Right lobe of liver (tissue), 6 donors: ENCODE measurements around the gene PLXND1. TPM values are rescaled to one million over a fixed set of nuclear protein-coding genes. Genes with fewer than 3 reads are reported as not detected.

Source experiments
- ATAC-seq, 4 donors: fragments of 200-7000 bp; cut with Tn5 transposase; one replicate each; pipeline ENCODE4 v1.9.1; 2020; ENCODE audit warnings: mild to moderate bottlenecking in 4 of 4, moderate library complexity in 4 of 4
- DNase-seq, 3 donors: peaks; one replicate each; pipeline ENCODE4 v3.0.0-alpha.2; 2020
- H3K27ac ChIP-seq, 3 donors: fragments of 200-600 bp; one replicate each; pipeline ENCODE4 v1.8.0; 2022
- H3K27me3 ChIP-seq, 2 donors: fragments of 200-600 bp; one replicate each; pipeline ENCODE4 v1.8.0; 2022
- H3K36me3 ChIP-seq, 4 donors: fragments of 200-600 bp; sonication (generic) in 1 of 4; one replicate each; pipeline versions ENCODE4 v1.5.1 to v1.8.0; 2017 to 2022; ENCODE audit warnings: control low read depth in 1 of 4
- H3K4me1 ChIP-seq, 4 donors: fragments of 200-600 bp; sonication (generic) in 1 of 4; one replicate each; pipeline versions ENCODE4 v1.5.1 to v1.8.0; 2017 to 2022; ENCODE audit warnings: control low read depth in 1 of 4
- H3K4me3 ChIP-seq, 3 donors: fragments of 200-600 bp; one replicate each; pipeline ENCODE4 v1.8.0; 2022
- H3K9me3 ChIP-seq, 4 donors: fragments of 200-600 bp; sonication (generic) in 1 of 4; one replicate each; pipeline versions ENCODE4 v1.5.1 to v1.8.0; 2017 to 2022; ENCODE audit warnings: control low read depth in 1 of 4
- CTCF ChIP-seq, 4 donors: fragments of 200-600 bp in 3 of 4; fragments of 450-650 bp in 1 of 4; IDR thresholded peaks; one replicate each; pipeline versions ENCODE4 v1.5.1 to v1.8.0; 2016 to 2022; ENCODE audit warnings: antibody characterized with exemption in 4 of 4, mild to moderate bottlenecking in 2 of 4
- POLR2A ChIP-seq: fragments of 450-650 bp; IDR thresholded peaks from one replicate; pipeline ENCODE4 v1.6.1; 2017; ENCODE audit warnings: antibody characterized with exemption, mild to moderate bottlenecking
- WGBS: methylation state at CpG from one replicate; pipeline ENCODE4 v1.1.6; 2018; ENCODE audit warnings: low coverage, low lambda C conversion rate; ENCODE audit not compliant: insufficient coverage; ENCODE audit errors: missing lambda C conversion rate; 5-methylcytosine and 5-hydroxymethylcytosine counted together
- intact Hi-C, 2 donors: fragments of 100-400 bp; cut with DNase I; formaldehyde crosslinking; loops; one replicate each; pipeline versions ENCODE4 v1.11.2 to v1.14.1; 2022
- total RNA-seq, 6 experiments: library from RNA; depleted of rRNA in 2 of 6; stranded (reverse); fragments of >200 nt in 2 of 6; fragmentation: NEBNext Ultra II Directional in 3 of 6; extraction: Animal tissue kit (Norgen Biotek cat#: 25700) in 3 of 6; gene quantifications; one replicate each; pipeline versions ENCODE4 v1.1.0 to v1.2.4, GENCODE V29; 2016 to 2023
- donor health status: DM: no; HTN: yes; CAD: no.
- donor health status: DM: no; HTN: no; CAD: no.
- donor health status: DM: no; HTN: no; CAD: no.
- donor health status: DM: no; HTN: yes; CAD: no.
- donor health status: DM: no; HTN: yes; CAD: no.

Gene PLXND1
- total RNA-seq, 6 experiments from 2014 or later: 27.0 to 48.8 (median 29.6) TPM

GRCh38 chr3:129610276-129610675 lies 3.8 kb upstream of the PLXND1 start:
- H3K4me1 ChIP-seq: peaks cover 0 to 10% (median 0%) of the 10 kb centered on the region in 4 donors

GRCh38 chr3:129609591-129610182 lies 3.2 kb upstream of the PLXND1 start:
- Histone ChIP-seq H3K4me1 (peaks cover 0 to 10% (median 0%) of the 10 kb centered on the region in 4 donors), H3K36me3 (no peaks in the 10 kb centered on the region), H3K27ac (no peak overlapping the region), H3K27me3 (no peaks in the 10 kb centered on the region), H3K4me3 (no peak overlapping the region), H3K9me3 (no peaks in the 10 kb centered on the region)
- intact Hi-C loops: loop anchor here (10.0 kb wide), 1 partner anchor 125 kb away; no protein-coding TSS in a partner anchor
- no peak for TF ChIP-seq POLR2A
- TF ChIP-seq CTCF (IDR thresholded peaks at IDR 0.05): no peak
- peak in 1 of 4 donors; percentile 5 for ATAC-seq
- WGBS: 27% methylated on average over 3 of the region's 3 CpGs
- DNase-seq: no peak

More at GRCh38 chr3:129610276-129610675, 3.8 kb upstream of the PLXND1 start:
- intact Hi-C loops: loop anchor here (10.0 kb wide), 1 partner anchor 125 kb away; no protein-coding TSS in a partner anchor
- H3K4me3 ChIP-seq: no peak overlapping the region
- no peaks in the 10 kb centered on the region for H3K36me3 ChIP-seq
- no peaks in the 10 kb centered on the region for H3K9me3 ChIP-seq
- no peak overlapping the region for H3K27ac ChIP-seq
- no peak for DNase-seq
- TF ChIP-seq POLR2A: no peak
- TF ChIP-seq CTCF (IDR thresholded peaks at IDR 0.05): no peak
- no peak for ATAC-seq
- H3K27me3 ChIP-seq: no peaks in the 10 kb centered on the region
- 46% methylated on average over 8 of the region's 10 CpGs for WGBS

- H3K4me1 ChIP-seq: peaks cover 0 to 10% (median 0%) of the 10 kb centered on the region in 4 donors
These were observed 2.6 kb upstream of the PLXND1 start for GRCh38 chr3:129608936-129609590.

More at GRCh38 chr3:129608936-129609590, 2.6 kb upstream of the PLXND1 start:
- intact Hi-C loops: no loop called here
- H3K36me3 ChIP-seq: no peaks in the 10 kb centered on the region
- DNase-seq: no peak
- H3K27ac ChIP-seq: no peak overlapping the region
- TF ChIP-seq CTCF (IDR thresholded peaks at IDR 0.05) (no peak), POLR2A (no peak)
- WGBS: 76% methylated on average over 3 of the region's 4 CpGs
- no peak for ATAC-seq
- no peaks in the 10 kb centered on the region for H3K9me3 ChIP-seq
- no peaks in the 10 kb centered on the region for H3K27me3 ChIP-seq
- no peak overlapping the region for H3K4me3 ChIP-seq
